Left lung (tissue), 10 donors: ENCODE measurements around the gene ADCY3. TPM values are rescaled to one million over a fixed set of nuclear protein-coding genes. Genes with fewer than 3 reads are reported as not detected.

Experiments
- ATAC-seq: fragments of 200-7000 bp; cut with Tn5 transposase; one replicate; pipeline ENCODE4 v1.9.1; 2020; ENCODE audit warnings: moderate library complexity
- DNase-seq, 4 donors: peaks; one replicate each; pipeline ENCODE4 v3.0.0-alpha.2; 2013 to 2020
- H3K27ac ChIP-seq, 2 donors: fragments of 200-600 bp; sonication (generic) in 1 of 2; one replicate each; pipeline versions ENCODE4 v1.5.0 to v1.8.0; 2020 to 2021
- H3K27me3 ChIP-seq, 2 donors: fragments of 200-600 bp; sonication (generic) in 1 of 2; one replicate each; pipeline versions ENCODE4 v1.5.0 to v1.8.0; 2020 to 2021
- H3K36me3 ChIP-seq, 2 donors: fragments of 200-600 bp; sonication (generic) in 1 of 2; one replicate each; pipeline versions ENCODE4 v1.5.0 to v1.8.0; 2020 to 2021
- H3K4me1 ChIP-seq, 2 donors: fragments of 200-600 bp; one replicate each; pipeline ENCODE4 v1.8.0; 2021
- H3K4me3 ChIP-seq, 2 donors: fragments of 200-600 bp; sonication (generic) in 1 of 2; one replicate each; pipeline versions ENCODE4 v1.5.0 to v1.8.0; 2020 to 2021; ENCODE audit warnings: mild to moderate bottlenecking in 1 of 2
- H3K9me3 ChIP-seq, 2 donors: fragments of 200-600 bp; sonication (generic) in 1 of 2; one replicate each; pipeline versions ENCODE4 v1.5.0 to v1.8.0; 2020 to 2021
- CTCF ChIP-seq, 2 donors: fragments of 200-600 bp; sonication (generic) in 1 of 2; IDR thresholded peaks; one replicate each; pipeline versions ENCODE4 v1.5.0 to v1.8.0; 2021; ENCODE audit warnings: antibody characterized with exemption in 2 of 2
- intact Hi-C, 2 donors: fragments of 100-400 bp; cut with DNase I; formaldehyde crosslinking; loops; one replicate each; pipeline versions ENCODE4 v1.11.2 to v1.14.2; 2022
- polyA plus RNA-seq, 6 donors: library from polyadenylated mRNA; unstranded; fragments of 120-200 nt; gene quantifications; one replicate each; pipeline ENCODE4 v1.2.1, GENCODE V29; 2013; ENCODE audit not compliant: insufficient read length in 6 of 6
- total RNA-seq, 2 donors: library from RNA; stranded (reverse); fragmentation: NEBNext Ultra II Directional; extraction: Animal tissue kit (Norgen Biotek cat#: 25700); gene quantifications; one replicate each; pipeline ENCODE4 v1.2.1, GENCODE V29; 2021
- donor health status: DM: no; HTN: yes; CAD: no.
- donor health status: DM: no; HTN: no; CAD: no.

The ADCY3 gene
- total and polyA plus RNA-seq, 8 donors: 31.4 to 50.5 (median 38.8) TPM

- H3K27me3 ChIP-seq: no peaks in the 10 kb centered on the region
- no peaks in the 10 kb centered on the region for H3K36me3 ChIP-seq
- no peak for TF ChIP-seq CTCF (IDR thresholded peaks at IDR 0.05)
- peak in 1 of 4 donors; percentile 20 for DNase-seq
- intact Hi-C loops: no loop called here
- no peak overlapping the region for H3K4me3 ChIP-seq
- H3K4me1 ChIP-seq: no peaks in the 10 kb centered on the region
- H3K27ac ChIP-seq: no peak overlapping the region
- ATAC-seq: no peak
- H3K9me3 ChIP-seq: peaks cover 0 to 3% of the 10 kb centered on the region in 2 donors
These were observed 7.5 kb downstream of the ADCY3 start for GRCh38 chr2:24912523-24912922.

- no peak overlapping the region for H3K27ac ChIP-seq
- no peak for ATAC-seq
- H3K9me3 ChIP-seq: peaks cover 0 to 3% of the 10 kb centered on the region in 2 donors
- H3K4me1 ChIP-seq: no peaks in the 10 kb centered on the region
- H3K4me3 ChIP-seq: no peak overlapping the region
- H3K27me3 ChIP-seq: no peaks in the 10 kb centered on the region
- peak in 1 of 4 donors; percentile 6 for DNase-seq
- H3K36me3 ChIP-seq: no peaks in the 10 kb centered on the region
- intact Hi-C loops: no loop called here
- TF ChIP-seq CTCF (IDR thresholded peaks at IDR 0.05): no peak
These were observed 9.8 kb downstream of the ADCY3 start for GRCh38 chr2:24910245-24910644.

GRCh38 chr2:24909555-24910177 lies 10.4 kb downstream of the ADCY3 start:
- no peaks in the 10 kb centered on the region for H3K36me3 ChIP-seq
- no peaks in the 10 kb centered on the region for H3K4me1 ChIP-seq
- H3K9me3 ChIP-seq: peaks cover 0 to 3% of the 10 kb centered on the region in 2 donors
- no peak overlapping the region for H3K4me3 ChIP-seq
- ATAC-seq: no peak
- DNase-seq: no peak
- intact Hi-C loops: no loop called here
- H3K27ac ChIP-seq: no peak overlapping the region
- no peaks in the 10 kb centered on the region for H3K27me3 ChIP-seq
- no peak for TF ChIP-seq CTCF (IDR thresholded peaks at IDR 0.05)

GRCh38 chr2:24908461-24908901 lies 11.6 kb downstream of the ADCY3 start:
- no peak for DNase-seq
- intact Hi-C loops: no loop called here

GRCh38 chr2:24907116-24907515 lies 12.9 kb downstream of the ADCY3 start:
- DNase-seq (no peak), ATAC-seq (peak; percentile 25)
- TF ChIP-seq CTCF (IDR thresholded peaks at IDR 0.05): no peak
- Histone ChIP-seq H3K4me3 (no peak overlapping the region), H3K27ac (no peak overlapping the region), H3K27me3 (no peaks in the 10 kb centered on the region), H3K9me3 (peaks cover 0 to 3% of the 10 kb centered on the region in 2 donors), H3K36me3 (no peaks in the 10 kb centered on the region), H3K4me1 (no peaks in the 10 kb centered on the region)
- intact Hi-C loops: no loop called here

More at GRCh38 chr2:24908461-24908901, 11.6 kb downstream of the ADCY3 start:
- no peak overlapping the region for H3K27ac ChIP-seq
- H3K36me3 ChIP-seq: no peaks in the 10 kb centered on the region
- H3K4me3 ChIP-seq: no peak overlapping the region
- no peaks in the 10 kb centered on the region for H3K27me3 ChIP-seq
- no peak for TF ChIP-seq CTCF (IDR thresholded peaks at IDR 0.05)
- peaks cover 0 to 3% of the 10 kb centered on the region in 2 donors for H3K9me3 ChIP-seq
- ATAC-seq: no peak
- no peaks in the 10 kb centered on the region for H3K4me1 ChIP-seq
